Smooth muscle cell of the brain vasculature (primary cell): ENCODE data around the gene NPW.
"Not testable (repeated sequence)": the region's sequence is repeated elsewhere in the genome, so short reads cannot be mapped to it uniquely, and the experiment has no call there.

Source experiments
- DNase-seq: peaks from one replicate; pipeline ENCODE4 v3.0.0-alpha.2; 2012; ENCODE audit warnings: low read depth, low spot score

The NPW gene

DNA sequence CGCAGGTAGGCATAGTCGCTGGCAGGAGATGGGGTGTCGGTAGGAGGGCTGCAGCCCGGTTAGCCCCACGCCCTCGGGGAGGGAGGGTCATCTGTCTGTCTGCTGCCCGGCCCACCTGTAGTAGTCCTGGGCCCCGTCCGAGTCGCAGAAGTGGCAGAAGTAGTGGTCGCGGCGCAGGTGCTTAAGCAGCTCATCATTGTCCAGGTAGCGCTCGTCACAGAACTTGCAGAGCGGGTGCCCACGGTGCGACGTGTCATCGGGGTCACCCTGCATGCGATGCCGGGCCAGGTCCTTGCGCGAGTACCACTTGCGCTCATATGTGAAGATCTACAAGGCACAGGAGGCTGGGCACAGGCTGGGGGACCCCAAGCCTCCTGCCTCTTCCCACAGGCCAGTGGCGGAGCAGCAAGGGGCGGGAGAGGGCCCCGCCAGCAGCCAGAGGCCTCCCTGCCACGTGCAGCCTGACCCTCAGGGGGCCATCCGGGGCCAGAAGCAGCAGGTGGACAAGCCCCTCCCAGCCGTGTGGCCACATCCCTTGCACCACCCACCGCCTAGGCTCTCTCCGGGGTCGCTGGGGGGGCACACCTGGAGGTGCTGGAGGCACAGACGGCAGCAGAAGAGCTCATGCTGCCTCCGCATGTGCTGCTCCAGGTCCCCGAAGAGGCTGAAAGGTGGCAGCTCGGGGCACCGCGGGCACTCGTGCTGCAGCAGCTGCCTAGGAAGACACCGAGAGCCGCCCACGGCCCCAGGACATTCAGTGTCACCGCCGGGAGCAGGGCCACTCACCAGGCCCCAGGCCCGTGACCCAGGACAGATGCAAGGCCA is 17.0 kb upstream of the NPW start:
- DNase-seq: no peak

DNA sequence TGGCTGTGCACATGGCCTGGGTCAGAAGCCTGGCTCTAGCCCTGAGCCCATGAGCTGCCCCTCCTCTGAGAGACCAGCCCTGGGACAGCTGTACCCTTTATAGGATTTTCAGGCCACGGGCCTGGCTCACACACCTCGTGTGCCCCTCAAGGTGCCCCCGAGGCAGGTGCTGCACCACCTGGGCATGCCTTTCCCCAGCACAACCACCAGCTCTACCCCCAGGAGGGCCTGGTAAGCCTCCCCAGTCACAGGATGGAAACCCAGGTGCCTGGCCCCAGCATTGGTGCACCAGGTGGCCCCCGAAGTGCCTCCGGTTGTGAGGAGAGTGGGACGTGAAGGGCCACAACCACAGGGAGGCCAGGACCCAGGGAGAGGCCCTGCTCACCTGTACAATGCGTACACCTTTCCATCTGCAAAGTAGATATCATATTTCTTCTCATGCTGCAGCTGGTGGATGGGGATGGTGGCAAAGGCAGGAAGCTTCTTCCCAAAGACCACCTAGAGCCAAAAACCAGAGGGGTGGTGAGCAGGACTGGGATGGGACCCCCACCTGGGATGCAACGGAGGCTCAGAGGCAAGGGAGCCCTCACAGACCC is 16.3 kb upstream of the NPW start:
- no peak for DNase-seq

DNA sequence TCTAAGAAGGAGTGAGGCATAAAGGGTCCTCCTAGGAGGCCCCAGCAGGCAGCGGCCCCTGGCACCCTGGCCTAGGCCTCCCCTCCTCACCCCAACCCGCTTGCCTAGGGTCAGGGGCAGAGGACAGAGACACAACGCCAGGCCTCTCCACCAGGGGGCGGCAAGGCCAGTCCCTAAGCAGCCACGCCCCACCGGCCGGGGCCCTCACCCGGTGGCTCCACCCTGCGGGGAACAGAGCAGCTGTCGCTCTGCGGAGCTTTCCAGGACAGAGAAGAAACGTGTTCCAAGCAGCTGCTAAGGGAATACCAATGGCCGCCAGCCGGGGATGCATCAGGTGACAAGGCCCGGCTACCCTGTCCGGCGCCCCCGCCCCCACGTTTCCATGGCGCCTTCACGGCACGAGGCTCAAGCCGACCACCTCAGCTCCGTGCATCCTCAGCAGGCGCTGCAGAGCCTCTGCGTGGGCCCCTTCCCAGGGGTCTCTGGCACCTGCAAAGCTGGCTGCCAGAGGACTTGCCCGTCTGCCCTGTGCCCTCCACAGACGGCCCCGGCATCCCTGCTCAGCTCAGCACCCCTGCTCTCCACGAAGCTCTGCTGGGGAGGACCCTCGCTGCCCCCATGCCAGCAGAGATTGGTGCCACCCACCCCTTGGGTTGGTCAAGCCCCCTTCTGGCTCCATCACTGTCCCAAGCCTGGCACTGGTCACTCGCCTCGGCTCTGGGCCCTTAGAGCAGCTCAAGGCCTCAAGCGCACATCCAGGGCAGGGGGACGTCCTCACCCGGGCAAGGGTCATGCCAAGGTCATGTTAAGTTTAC is 15.6 kb upstream of the NPW start:
- peak; percentile 61 for DNase-seq

DNA sequence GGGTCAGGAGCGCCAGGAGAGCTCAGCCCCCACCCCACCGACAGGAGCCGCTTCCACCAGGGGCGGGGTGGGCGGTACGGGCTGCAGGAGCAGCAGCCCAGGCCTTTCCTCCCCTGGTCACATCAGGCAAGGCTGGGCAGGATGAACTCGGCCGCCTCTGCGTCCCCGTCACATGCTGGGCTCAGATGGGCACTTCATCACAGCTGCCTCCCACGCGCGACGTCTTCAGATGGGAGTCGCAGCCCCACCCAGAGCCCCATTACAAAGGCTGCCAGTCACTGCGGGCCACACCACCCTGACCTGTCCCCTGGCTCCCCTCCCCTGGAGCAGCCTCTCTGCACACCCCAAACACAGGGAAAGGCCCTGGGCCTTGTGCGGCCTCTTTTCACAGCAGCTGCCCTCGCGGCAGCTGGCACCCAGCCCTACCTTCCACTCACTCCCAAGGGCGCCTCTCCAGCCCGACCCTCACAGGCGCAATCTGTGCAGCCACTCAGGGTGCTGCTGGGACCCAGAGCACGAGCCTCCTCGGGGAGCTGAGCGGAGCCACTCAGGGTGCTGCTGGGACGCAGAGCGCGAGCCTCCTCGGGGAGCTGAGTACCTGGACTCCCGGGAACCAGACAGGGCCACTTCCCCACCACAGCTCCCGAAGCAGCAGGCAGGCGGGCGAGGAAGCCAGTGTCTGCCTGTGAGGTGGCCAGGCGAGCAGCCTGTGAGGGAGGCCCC is 14.6 kb upstream of the NPW start:
- DNase-seq: no peak

DNA sequence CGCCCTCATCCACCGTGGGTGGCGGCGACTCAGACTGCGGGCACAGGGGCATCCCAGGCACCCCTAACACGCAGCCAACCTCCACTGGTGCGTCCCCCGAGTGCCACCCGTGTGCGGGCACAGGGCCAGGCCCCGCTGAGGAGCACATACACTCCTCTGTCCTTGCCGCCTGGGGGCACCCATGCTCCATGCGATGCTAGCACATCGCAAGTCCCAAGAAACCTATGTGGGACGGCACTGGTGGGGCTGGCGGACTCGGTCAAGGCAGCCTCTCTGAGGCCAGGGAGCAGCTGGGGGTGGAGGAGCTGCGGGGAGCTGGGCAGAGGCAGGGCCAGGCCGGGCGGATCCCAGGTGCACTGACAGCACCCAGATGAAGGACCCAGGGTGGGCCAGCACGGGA is 13.9 kb upstream of the NPW start:
- DNase-seq: no peak

DNA sequence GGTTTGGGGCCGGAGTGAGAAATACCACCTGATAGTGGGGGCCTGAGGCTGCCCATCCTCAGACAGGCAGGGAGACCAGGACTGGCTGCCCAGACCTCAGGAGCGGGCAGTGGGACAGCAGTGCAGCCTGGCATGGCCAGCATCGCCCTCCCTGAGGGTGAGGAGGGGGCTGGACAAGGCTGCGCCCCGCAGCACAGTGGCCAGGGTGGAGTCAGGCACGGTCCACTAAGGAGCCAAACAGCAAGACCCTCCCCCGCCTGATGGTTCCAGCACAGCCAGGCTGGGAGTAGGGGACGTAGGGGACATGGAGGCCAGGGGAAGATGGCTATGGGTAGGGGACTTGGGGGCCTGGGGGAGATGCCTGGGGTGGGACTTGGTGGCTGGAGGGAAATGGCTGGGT is 13.3 kb upstream of the NPW start:
- DNase-seq: no peak

DNA sequence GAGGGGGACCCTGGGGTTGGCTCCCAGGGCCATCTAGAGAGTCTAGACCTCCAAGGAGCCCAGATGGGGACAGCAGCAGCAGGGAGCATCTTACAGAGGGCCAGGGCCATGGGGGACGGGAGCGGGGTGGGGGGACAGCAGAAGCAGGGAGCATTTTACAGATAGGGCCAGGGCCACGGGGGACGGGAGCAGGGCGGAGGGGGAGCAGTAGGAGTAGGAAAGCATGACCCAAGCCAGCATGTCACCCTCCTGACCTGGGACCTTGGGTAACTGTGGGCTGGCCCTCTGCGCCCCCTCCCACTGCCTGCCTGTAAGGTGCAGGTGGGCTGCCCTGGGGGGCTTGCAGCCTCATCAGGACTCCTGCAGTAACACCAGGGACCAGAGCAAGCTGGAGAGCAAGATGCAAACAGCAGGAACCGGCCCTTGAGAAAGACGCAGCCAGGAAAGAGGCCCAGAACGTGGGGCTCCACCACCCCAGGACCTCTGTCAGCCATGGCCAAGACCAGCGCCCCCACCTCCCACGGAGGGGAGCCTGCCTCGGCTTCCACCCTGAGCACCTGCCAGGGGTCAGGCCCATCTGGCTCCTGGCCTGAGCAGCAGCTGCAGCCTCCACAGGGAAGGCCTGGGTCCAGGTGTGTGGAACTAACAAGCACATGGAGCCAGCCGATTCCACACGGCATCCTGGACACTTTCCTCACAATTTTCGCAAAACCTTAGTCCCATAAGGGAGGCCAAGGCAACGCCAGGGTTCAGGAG is 12.3 kb upstream of the NPW start:
- no peak for DNase-seq

DNA sequence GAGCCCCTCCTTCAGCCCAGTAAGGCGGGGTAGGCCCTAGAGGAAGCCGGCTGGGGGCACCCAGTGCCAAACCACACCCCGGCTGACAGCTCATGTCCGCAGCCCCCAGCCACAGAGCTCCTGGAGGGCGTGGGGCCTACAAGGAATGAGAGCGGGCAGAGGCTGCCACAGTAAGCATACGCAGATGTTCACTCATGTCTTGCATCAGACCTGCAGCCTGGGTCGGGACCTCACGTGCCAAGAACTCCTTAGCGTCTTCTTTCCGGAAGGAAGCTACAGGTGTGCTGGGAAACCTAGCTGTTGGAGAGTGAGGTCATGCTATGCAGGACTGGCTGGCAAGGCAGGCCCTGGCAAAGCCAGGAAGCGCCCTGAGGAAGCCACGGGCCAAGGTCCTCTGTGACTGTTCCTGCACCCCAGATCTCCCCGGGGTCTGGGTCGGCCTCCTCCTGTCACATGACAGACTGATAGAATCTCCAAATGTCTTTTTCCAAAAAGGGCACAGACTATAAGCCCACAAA is 11.5 kb upstream of the NPW start:
- no peak for DNase-seq

DNA sequence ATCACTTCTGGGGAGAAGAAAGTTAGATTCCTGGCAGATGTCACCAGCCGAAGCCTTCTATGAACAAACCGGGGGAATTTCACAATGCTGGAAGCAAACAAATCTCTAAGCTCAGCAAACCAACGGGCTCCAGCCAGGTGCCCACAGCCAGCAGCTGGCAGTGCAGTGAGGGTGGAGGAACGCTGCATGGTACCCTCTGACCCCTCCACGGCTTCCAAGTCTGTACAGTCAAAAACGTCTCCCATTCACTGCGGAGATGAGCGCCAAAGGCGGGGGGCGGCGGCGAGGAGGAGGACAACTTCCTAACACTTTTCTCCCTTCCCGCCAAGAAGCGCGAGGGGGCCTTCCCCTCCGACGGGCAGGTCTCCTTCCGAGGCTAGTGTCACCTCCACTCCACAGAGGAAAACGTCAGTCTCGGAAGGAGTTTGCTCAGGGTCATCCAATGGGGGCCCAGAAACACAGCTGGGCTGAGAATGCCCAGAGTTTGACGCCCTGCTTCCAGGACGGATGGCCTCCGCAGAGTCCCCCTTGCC is 10.9 kb upstream of the NPW start:
- DNase-seq: no peak

DNA sequence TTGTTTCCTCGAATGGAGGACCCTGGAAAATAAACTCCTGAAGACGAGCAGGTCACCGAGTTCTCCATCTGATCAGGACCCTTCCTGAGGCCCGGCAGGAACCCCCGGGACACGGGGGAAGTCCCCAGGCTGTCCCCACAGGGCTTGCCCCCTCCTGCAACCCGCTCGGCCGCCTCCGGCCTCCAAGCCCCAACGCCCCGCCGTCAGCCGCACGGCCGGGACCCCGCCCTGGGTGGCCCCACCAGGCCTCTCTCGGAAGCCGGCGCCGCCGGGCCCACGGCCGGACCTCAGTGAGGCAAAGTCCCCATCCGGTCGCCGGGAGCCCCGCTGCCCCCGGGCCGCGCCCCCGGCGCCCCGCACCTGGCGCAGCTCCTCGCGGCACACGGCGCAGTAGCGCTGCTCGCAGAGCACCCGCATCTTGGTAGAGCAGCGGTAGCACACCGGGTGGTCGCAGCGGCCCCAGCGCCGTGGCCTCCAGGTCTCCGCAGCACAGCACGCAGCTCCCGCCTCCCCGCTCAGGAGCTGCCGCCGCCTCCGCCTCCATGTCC is 10.3 kb upstream of the NPW start:
- DNase-seq: no peak

DNA sequence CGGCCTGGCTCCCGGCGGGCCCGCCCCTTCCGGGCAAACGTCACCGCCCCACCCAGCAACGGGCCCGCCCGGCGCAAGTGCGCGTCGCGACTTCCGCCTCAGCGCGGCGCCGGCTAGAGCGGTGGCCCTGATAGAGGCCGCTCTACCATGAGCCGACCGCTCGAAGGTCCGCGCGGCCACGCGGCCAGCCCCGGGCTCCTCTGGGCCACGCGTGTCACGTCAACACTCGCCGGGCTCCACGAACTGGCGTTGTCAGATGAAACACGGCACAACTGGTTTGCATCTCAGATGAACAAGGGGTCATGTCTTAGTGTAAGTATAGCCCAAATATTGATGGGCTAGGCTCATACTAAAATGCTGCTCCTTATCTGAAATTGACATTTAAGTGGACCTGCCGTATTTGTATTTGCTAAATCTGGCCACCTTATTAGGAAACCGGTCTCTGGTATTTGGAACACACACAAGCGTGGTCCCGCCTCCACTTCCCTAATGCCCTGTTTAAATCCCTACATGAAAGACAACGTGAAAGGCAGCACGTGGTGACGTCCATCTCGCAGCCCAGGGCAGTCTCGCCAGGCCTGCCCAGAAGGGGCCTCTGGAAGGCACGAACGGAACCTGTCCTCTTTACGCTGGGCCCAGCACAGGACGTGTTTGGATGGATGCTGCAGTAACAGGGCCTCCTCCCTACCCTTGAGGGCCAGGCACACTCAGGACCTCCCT is 9.6 kb upstream of the NPW start, which contains the start of gene ZNF598:
Gene ZNF598 (minus strand): TSS at position 31 of the 720 bp plus-strand sequence.
- peak; percentile 51 for DNase-seq

DNA sequence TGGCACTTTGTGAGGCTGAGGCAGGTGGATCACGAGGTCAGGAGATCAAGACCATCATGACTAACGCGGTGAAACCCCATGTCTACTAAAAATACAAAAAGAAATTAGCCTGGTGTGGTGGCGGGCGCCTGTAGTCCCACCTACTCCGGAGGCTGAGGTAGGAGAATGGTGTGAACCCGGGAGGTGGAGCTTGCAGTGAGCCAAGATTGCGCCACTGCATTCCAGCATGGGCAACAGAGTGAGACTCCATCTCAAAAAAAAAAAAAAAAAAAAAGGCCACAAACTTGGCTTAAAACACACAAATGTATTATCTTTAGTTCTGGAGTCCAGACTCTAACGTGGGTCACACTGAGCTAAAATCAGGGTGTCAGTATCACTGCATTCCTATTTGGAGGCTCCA is 7.9 kb upstream of the NPW start:
- DNase-seq: not testable (repeated sequence)

DNA sequence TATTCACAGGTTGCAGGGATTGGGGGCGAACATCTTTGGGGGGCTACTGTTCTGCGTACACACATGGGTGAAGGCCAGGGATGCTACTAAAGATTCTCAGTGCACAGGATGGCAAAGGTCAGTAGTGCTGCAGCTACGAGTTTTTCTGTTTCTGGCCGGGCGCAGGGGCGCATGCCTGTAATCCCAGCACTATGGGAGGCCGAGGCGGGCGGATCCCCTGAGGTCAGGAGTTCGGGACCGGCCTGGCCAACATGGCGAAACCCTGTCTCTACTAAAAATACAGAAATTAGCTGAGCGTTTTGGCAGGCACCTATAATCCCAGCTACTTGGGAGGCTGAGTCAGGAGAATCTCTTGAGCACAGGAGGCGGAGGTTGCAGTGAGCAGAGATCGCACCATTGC is 6.1 kb upstream of the NPW start:
- no peak for DNase-seq

DNA sequence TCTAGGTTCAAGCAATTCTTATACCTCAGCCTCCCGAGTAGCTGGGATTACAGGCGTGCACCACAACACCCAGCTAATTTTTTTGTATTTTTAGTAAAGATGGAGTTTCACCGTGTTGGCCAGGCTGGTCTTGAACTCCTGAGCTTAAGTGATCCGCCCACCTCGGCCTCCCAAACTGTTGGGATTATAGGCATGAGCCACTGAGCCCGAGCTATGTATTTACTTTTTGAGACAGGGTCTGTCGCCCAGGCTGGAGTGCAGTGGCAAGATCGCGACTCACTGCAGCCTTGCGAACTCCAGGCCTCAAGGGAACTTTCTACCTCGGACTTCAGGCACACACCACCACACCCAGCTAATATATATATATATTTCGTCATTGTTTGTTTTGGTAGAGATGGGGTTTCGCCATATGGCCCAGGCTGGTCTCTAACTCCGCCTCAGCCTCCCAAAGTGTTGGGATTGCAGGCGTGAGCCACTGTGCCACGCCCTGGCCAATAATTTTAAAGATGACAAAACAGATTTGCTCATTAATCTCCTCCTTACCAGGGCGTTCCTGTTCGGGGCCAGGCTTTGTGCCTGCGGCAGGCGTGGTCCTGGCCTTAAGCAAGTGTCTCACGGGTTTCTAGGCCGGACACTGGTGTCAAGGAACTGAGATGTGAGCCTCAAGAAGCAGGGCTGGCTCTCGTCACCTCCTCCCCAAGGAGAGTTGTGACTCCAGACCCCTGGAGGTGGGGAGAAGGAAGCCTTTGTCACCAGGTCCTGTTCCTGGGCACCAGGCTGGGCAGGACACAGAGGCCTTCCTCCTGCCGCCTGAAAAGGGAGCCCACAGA is 4.3 kb upstream of the NPW start:
- DNase-seq: no peak

DNA sequence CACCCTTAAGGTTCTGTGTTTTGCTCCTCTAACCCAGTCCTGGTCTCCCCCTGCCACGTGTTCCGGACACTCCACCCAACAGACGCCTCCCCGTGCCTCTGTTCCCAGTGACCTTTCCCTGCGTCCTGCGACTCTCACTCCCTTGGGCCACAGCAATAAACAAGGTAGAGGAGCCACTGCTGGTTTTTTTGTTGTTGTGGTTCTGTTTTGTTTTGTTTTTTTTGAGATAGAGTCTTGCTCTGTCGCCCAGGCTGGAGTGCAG is 3.7 kb upstream of the NPW start:
- no peak for DNase-seq

DNA sequence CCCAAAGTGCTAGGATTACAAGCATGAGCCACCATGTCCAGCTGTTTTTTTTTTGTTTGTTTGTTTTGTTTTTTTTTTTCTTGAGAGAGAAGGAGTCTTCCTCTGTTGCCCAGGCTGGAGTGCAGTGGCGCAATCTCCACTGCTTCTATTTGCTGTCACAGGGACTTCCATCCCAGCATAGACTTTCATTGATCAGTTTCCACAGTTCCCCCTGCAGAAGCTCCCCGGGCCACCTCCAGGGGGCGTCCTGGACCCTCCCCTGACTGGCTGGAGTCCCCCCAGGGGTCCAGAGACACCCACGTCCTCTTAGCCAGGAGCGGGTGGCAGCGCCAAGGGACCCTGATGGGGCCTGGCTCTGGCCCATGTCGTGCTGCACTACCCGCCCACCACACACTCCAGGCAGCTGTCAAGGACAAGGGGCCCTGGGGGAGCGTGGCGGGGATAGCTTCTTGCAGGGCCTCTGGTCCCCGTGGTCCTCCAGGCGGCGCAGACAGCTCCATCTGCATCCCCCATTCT is 3.1 kb upstream of the NPW start:
- no peak for DNase-seq

DNA sequence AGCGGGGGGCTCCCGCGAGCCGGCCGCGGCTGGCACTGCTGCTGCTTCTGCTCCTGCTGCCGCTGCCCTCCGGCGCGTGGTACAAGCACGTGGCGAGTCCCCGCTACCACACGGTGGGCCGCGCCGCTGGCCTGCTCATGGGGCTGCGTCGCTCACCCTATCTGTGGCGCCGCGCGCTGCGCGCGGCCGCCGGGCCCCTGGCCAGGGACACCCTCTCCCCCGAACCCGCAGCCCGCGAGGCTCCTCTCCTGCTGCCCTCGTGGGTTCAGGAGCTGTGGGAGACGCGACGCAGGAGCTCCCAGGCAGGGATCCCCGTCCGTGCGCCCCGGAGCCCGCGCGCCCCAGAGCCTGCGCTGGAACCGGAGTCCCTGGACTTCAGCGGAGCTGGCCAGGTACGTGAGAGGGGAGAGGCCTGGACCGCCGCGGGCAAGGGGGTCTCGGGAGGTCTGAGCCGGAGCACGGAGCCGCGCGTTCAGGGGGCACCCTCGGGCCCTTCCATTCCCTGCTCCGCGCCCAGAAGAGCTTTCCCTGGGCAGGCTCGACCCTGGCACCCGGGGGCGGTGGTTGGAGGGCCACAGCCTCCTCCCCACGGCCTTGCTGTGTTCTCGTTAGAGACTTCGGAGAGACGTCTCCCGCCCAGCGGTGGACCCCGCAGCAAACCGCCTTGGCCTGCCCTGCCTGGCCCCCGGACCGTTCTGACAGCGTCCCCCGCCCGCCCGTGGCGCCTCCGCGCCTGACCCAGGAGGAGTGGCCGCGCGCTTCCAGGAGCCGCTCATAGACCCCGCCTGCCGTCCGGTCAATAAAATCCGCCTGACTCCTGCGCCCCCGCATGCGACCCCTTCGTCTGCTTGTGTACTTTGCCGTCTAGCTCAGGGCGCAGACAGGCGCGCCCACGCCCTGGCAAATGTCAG is 591 bp downstream of the NPW start:
- no peak for DNase-seq

DNA sequence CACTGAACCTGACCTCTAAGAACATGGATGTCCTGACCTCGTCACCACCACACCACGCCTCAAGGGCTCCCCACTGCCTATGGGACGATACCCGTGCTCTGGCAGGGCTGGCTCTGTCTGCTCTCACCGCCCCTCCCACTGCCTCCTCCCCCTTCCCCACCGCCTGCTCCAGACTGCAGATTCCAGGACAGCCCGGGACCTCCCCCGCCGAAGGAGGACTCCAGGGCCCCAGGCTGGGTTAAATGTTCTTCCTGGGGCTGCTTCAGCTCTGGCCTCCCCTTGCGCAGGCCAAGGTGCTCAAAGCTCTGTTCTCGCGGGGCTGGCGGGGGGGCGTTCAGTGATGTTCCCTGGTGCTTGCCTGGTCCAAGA is 3.1 kb downstream of the NPW start:
- no peak for DNase-seq
